Activated CD4-positive, alpha-beta T cell treated with anti-CD3 and anti-CD28 coated beads, Interleukin-2, Interleukin-4, amounts not matched to agents 100 ng/mL and 50 ng/mL, durations not matched to agents 16 hours and 8 hours (primary cell): Measurements from ENCODE around the gene ATP10A.
"Not testable (repeated sequence)": the region's sequence is repeated elsewhere in the genome, so short reads cannot be mapped to it uniquely, and the experiment has no call there.

Experiments used
- DNase-seq: peaks from one replicate; pipeline ENCODE4 v3.0.0-alpha.2; 2020; ENCODE audit warnings: low spot score

ATP10A gene

DNA sequence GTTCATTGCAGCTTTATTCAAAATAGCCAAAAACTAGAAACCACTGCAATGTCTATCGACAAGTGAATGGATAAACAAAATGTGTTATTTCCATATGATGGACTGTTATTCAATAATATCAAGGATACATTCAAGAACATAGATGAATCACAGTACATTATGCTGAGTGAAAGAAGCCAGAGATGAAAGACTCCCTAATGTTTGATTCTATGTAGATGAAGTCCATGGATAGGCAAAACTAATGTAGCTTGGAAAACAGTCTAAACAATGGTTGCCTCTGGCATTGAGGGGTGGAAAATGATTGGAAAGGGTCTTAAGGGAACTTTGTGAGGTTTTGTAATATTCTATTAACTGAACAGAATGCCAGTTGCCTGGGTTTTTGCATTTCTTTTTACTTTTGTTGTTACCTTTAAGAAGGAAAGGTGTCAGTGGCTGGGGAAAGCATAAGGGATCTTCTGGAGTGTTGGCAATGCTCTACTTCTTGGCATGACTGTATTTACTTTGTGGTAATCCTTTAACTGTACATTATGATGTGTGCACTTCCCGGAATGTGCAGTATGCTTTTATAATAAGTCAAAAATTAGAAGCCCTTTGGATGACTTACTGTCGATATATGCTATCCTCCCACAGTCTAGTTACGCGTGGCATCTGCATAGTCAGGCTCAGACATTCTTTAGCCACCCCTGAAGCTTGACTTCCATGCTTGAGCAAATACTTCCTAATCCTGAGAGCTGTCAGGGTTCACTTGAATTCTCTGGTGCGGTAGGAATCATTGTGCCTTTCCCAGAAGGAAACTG is 20.5 kb upstream of the ATP10A start:
- DNase-seq: no peak

DNA sequence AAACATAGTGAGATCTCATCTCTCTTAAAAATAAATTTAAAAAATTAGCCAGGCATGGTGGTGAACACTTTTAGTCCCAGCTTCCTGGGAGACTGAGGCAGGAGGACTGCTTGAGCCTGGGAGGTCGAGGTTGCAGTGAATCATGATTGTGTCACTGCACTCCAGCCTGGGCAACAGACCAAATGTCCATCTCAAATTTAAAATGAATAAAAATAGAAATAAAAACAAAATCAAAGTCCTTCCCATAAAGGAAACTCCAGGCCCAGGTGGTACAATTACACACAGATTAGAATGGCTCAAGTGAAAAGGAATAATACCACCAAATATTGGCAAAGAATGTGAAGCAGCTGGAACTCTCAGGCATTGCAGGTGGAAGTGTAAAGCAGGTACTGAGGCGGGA is 19.3 kb upstream of the ATP10A start:
- DNase-seq: no peak

DNA sequence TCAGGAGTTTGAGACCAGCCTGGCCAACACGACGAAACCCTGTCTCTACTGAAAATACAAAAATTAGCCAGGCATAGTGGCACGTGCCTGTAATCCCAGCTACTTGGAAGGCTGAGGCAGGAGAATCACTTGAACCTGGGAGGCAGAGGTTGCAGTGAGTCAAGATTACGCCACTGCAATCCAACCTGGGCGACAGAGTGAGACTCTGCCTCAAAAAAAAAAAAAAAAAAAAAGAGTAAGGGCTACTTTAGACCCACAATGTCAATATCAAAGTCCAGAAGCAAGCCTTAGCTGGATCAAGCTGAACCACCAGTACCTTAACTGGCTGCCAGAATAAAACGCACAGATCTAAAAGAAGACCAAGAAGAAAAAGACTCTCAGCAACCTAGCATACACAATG is 17.8 kb upstream of the ATP10A start:
- DNase-seq: not testable (repeated sequence)

- DNase-seq: no peak
Observed at GRCh38 chr15:25880411-25880810, 17.3 kb upstream of the ATP10A start.

DNA sequence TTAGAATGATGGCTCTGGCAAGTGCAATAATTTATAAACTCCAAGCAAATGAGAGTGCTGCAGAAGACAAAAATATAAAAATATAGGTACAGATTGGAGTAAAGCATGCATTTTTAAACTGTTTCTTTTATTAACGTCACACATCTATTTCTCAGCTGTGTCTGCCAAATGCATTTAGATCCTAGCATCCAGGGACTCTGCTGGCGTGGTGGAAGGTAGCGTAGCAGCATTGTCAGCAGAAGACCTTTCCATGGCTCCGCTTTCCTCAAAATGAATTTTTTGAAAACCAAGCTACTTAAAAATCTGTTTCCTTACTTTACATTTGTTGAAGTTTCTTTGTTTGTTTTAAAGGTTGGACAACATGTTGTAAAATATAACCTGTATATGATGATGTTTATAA is 16.3 kb upstream of the ATP10A start:
- DNase-seq: no peak

- no peak for DNase-seq
Observed at GRCh38 chr15:25877681-25878080, 14.6 kb upstream of the ATP10A start.

DNA sequence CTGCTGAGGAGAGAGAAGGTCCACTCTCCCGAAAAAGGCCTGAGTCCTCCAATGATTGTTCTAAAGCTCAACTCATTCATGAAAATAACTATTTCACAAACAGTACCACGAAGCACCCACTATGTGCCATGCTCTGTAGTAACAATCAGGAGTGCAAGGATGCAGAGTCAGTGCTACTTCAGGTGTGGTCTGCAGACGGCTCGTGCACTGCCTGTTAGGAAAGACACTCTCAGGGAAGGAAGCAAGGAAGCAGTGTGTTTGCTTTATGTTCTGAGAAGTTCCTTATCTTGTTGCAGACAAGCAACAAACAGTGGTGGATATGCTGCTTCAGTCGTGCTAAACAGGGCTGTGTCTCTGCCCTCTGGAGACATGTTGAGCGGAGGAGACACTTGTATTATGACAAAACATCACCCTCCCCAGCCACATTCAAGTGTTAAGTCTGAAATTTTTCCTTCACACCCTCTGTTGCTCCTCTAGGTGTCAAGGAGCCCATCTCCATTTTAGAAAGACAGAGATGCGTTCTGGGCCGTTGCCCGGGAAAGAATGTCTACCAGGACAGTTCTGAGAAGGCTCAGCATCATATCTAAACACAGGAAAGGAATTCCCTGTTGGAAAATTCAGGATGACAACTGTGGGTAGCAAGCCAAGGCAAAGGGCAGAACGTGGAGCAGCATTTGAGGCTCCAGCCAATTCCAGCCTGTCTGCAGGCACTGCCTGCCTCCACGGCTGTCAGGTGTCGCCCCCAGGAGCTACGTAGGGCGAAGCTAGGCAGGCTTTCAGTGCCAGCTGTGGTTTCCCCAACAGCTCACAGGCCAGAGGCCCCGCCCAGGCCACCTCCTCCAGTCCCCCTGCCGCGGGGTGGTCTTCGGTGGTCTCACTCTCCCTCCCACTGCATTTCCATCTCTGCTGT is 13.4 kb upstream of the ATP10A start:
- DNase-seq: no peak

DNA sequence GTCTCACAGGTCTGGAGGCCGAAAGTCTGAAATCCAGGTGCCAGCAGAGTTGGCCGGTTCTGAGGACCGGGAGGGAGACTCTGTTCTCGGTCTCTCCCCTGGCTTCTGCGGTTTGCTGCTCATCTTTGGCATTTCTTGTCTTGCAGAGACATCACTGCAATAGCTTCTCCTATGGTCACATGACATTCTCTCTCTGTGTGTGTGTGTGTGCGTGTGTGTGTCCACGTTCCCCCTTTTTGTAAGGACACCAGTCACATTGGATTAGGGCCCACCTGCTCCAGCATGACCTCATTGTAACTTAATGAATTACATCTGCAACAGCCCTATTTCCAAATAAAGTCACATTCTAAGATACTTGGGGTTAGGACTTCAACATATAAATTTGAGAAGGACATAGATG is 12.4 kb upstream of the ATP10A start:
- DNase-seq: no peak

GRCh38 chr15:25874379-25874778 is 11.3 kb upstream of the ATP10A start:
- no peak for DNase-seq

DNA sequence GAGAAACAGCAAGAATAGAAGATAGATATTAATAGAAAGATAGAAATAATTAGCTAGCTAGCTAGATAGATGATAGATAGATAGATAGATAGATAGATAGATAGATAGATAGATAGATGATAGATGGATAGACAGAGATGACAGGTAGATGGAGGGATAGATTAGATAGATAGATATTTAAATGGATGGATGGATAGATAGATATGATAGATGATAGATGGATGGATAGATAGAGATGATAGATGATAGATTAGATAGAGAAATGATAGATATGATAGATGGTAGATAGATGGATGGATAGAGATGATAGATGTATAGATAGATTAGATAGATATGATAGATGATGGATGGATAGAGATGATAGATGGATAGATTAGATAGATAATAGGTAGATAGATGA is 8.3 kb upstream of the ATP10A start:
- no peak for DNase-seq

DNA sequence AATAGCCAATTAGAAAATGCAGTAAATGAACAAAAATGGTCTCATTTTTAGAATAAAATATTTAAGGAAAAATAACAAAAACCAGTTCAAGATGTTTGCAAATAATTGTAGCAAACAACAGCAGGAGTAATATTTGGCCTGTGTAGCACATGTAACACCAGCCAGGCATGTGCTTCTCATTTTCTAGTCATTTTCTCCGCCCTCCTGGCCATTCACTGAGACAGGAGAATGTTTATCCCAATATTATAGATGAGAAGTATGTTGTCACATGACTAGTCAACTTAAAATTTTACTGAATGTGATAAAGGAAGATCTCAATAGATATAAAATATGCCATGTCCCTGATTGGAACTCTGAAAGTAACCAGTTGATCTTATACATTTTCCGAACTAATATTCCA is 7.8 kb upstream of the ATP10A start:
- DNase-seq: no peak

GRCh38 chr15:25869701-25870100 is 6.6 kb upstream of the ATP10A start:
- DNase-seq: no peak

DNA sequence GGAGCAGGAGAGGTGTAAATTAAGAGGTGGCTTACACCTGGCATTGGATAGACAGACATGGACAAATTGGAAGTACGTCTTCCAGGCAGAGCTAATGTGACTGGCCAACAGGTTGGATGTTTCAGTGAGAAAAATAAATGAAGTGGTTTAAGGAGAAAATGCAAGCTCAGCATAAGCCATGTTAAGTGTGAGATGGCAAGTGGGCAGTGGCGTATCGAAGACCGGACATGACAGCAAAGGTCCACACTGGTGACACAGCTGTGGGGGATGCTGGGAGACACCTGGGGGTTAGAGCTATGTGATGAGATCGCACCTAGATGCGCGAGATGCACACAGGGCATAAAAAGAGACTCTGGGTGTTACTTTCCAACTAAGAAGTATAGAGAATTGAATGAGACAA is 3.7 kb upstream of the ATP10A start:
- no peak for DNase-seq

- no peak for DNase-seq
Observed at GRCh38 chr15:25866251-25866650, 3.1 kb upstream of the ATP10A start.

DNA sequence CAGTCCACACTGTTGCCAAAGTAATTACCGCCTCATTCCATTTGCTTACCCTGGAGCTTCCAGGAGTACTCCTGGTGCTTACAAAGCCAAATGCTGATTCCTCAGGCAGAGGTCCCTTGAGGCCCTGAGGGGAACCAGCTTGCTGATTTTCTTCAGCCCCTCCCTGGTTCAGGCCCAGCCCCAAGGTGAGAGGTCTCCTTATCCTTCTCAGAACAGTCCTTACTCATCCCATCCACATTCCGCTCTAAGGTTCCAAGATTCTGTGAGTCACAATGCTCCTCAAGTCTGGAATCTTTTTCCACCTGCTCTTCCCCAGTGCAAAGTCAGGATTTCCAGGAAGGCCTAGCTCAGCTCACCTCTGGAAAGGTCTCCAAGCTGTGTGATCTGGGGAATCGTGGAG is 1.8 kb upstream of the ATP10A start:
- no peak for DNase-seq

- DNase-seq: no peak
Observed at GRCh38 chr15:25863968-25864580, 947 bp upstream of the ATP10A start.

- DNase-seq: peak; percentile 40
Observed at GRCh38 chr15:25862472-25863110, 536 bp downstream of the ATP10A start.

- no peak for DNase-seq
Observed at GRCh38 chr15:25862071-25862471, 1.1 kb downstream of the ATP10A start.

DNA sequence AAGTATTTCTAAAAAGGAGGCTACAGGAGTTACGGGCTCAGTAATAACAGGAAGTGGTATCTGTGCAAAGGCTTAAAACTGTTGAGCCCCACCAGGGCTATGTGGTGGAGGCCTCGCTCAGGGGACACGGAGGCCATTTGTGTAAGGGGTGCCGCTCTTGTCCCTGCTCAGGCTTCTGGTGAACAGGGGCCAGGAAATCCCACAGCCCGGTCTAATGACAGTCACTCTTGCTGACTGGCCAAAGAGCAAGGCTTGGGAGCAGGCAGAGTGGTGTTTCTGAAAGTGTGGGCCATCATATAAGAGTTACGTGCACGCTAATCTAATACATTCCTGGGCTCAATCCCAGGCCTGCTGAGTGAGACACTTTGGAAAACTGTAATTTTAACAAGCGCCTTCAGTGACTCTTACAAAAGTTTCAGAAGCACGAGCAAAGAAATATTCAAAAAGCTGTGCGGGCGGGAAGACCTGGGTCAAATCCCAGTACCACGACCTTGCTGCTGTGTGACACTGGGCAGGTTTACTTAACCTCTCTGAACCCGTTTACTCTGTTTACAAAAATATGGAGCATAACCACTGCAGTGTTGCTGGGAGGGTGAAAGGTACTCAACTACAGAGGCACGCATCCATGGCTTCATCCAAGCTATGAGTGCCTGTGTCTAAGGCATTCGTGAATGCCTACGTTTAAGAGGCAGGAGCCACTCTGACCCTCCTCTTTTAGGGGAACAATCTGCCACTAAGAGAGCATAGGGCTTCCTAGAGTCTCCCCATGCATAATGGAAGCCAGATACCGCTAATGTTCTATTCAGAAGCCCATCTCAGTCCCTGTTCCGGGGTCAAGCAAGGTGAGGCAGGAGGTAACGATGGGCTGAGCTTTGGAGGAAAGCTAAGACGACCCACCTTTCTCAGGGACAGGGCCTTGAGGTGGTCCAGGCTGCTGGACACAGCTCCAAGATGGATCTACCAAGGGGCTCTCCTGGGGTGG is 2.0 kb downstream of the ATP10A start:
- DNase-seq: peak; percentile 26

GRCh38 chr15:25859838-25860645 is 3.1 kb downstream of the ATP10A start:
- DNase-seq: peak; percentile 32
